Measurements from ENCODE around the gene ZNF532.
"Not testable (repeated sequence)": the region's sequence is repeated elsewhere in the genome, so short reads cannot be mapped to it uniquely, and the experiment has no call there.

The ZNF532 gene

DNA sequence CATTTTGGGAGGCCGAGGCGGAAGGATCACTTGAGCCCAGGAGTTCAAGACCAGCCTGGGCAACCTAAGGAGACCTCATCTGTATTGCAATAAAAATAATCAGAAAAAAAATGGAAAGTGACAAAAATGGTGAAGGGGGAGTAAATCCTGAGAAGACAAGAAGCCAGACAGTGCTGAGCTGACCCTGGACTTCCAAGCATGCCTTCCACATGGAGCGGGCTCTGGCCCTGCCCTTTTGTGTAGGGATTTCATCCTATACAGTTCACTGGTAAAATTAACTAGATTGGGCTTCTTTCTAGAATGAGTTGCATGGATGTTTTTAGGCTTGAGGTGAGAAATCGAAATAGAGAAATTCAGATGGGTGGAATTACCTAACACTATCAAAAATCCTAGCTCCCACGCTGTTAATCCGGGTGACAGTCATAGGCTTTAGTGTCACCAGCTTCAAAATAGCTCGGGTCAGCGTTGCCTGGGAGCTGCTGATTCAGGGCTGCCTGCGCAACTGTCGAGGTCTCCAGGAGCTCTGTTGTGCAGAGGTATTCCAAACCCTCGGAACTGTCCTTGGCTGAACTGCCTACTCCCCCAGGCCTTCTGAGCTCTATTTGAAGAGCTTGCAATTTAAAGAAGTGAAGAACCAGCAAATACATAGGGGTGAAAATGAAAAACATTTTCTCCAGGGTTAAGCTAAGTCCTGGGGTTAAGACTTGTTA lies 21.5 kb upstream of the ZNF532 start:
- DNase-seq (ENCODE audit: low spot score): no peak
- Mint-ChIP-seq H3K27ac (no peak overlapping the region), H3K27me3 (ENCODE audit: low read depth) (peaks cover 40% of the 10 kb centered on the region), H3K36me3 (ENCODE audit: low read depth) (no peaks in the 10 kb centered on the region), H3K4me1 (ENCODE audit: low read depth) (no peaks in the 10 kb centered on the region), H3K4me3 (no peak overlapping the region), H3K9me3 (no peaks in the 10 kb centered on the region)

DNA sequence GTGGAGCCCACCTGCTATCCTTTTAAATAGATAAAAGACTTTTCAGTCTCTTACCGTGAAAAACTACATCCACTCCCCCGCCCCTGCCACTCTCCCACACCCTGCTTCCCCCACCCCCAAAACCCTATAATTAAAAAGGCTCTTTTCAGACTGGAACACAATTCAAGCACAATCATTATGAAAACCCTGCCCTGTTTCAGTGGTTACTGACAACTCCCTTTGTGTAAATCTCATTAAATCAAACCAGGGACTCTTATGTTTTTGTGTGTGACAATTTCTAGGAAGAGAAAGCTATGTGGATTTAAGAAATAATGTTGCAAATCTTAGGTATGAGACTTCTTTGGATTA lies 21.0 kb upstream of the ZNF532 start:
- Mint-ChIP-seq H3K4me1 (ENCODE audit: low read depth) (no peaks in the 10 kb centered on the region), H3K9me3 (peaks cover 4% of the 10 kb centered on the region), H3K36me3 (ENCODE audit: low read depth) (no peaks in the 10 kb centered on the region), H3K4me3 (no peak overlapping the region), H3K27ac (no peak overlapping the region), H3K27me3 (ENCODE audit: low read depth) (peaks cover 46% of the 10 kb centered on the region)
- DNase-seq (ENCODE audit: low spot score): no peak

DNA sequence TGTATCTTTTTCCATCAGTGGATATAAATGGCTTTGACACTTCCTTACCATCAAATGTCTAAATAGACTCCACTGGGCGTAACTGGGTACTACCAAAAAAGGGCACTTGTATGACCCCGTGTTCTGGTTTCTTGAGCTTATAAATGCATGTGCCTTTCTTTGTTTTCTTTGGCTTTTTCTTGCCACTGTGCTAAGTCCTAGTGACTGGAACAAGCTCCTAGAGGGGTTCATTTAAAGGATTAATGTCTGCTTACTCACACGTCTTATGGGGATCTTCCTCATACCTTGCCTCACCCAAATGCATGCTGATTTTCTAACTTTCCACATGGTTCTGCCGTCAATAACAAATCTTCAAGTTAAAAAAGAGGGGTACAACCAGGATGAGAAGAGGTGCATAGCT lies 19.8 kb upstream of the ZNF532 start:
- H3K27ac Mint-ChIP-seq: no peak overlapping the region
- H3K36me3 Mint-ChIP-seq (ENCODE audit: low read depth): no peaks in the 10 kb centered on the region
- DNase-seq (ENCODE audit: low spot score): no peak
- peaks cover 6% of the 10 kb centered on the region for H3K9me3 Mint-ChIP-seq
- H3K4me1 Mint-ChIP-seq (ENCODE audit: low read depth): no peaks in the 10 kb centered on the region
- peaks cover 48% of the 10 kb centered on the region for H3K27me3 Mint-ChIP-seq (ENCODE audit: low read depth)
- H3K4me3 Mint-ChIP-seq: no peak overlapping the region

DNA sequence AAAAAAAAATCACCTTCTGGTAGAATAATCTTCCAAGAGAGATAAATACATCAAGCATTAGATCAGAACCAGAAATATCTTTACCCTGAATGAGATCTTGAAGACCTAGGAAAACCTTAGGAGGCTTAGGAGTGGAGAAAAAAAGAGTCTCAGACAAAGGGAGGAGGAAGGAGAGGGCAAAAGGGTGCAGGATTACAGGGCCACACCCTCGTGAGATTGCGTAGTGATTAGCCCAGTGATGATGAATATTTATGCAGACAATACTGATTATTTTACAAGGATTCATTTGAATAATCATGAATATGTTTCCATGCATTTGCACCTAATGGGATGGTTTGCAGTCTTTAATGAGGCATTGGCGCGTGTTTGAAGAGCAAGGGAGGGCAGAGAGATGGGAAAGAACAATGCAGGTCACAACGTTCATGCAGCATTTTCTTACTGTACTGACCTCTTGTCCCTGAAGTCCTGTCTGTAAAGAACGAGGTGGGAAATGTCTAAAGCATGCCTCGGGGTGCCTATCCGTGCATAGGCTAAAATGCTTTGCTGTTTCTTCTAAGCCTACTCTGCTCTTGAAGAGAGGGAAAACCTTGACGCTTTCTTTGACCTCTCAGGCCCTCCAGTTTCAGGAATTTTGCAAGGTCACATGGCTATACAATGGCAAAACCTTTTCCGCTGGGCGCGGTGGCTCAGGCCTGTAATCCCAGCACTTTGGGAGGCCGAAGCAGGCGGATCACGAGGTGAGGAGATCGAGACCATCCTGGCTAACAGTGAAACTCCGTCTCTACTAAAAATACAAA lies 18.6 kb upstream of the ZNF532 start:
- Mint-ChIP-seq H3K4me1 (ENCODE audit: low read depth) (no peaks in the 10 kb centered on the region), H3K27me3 (ENCODE audit: low read depth) (peaks cover 49% of the 10 kb centered on the region), H3K4me3 (no peak overlapping the region), H3K36me3 (ENCODE audit: low read depth) (no peaks in the 10 kb centered on the region), H3K27ac (no peak overlapping the region), H3K9me3 (peaks cover 6% of the 10 kb centered on the region)
- no peak for DNase-seq (ENCODE audit: low spot score)

DNA sequence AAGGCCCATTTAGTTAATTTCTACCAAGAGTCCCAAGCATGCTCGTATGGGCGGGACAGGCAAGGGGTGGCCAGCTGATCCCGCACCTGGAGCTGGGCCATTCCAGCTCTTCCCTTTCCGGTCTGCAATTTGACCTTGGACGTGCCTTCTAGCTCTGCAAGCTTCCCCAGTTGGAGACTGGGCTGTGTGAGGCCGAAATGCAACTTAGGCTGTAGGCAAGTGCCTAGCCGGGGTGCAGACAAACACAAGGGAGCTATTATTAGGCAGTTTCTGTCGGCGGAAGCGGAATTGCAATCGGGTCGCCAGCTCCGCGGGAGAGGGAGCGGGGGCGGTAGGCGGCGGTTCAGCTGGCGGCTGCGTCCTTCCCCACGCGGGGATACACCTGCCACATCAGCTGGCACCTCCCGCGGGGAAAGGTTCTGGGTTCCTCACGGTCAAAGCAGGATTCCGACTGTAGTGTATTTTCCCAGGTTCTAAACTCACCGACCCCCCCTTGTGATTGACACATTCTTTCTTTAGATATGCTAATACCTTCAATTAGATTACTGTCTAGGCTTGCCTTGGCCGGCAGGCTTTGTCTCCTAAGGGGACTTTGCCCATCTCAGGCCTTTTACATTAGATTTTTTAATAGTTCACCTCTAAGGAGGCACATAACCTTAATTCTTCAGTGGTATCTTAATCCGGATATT lies 17.1 kb upstream of the ZNF532 start:
- peaks cover 43% of the 10 kb centered on the region for H3K27me3 Mint-ChIP-seq (ENCODE audit: low read depth)
- H3K4me3 Mint-ChIP-seq: no peak overlapping the region
- H3K4me1 Mint-ChIP-seq (ENCODE audit: low read depth): no peaks in the 10 kb centered on the region
- no peaks in the 10 kb centered on the region for H3K36me3 Mint-ChIP-seq (ENCODE audit: low read depth)
- H3K9me3 Mint-ChIP-seq: peaks cover 6% of the 10 kb centered on the region
- DNase-seq (ENCODE audit: low spot score): no peak
- H3K27ac Mint-ChIP-seq: no peak overlapping the region

DNA sequence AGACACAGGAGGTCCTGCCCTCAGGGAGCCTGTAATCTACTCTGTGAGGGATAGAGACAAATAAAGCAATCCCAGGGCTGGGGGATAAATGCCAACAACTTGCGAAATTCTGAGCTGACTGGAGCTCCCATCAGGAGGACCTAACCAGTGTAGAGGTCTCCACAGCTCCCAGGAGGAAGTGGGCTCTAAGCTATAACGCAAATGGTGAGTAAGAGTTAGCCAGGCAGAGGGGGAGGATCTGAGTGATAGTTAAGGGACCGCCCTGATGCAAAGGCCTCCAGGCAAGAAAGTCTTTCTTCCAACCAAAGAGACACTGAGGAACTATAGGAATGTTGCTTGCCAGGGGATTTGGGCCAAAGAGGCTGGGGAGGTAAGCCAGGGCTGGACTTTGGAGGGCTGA lies 16.0 kb upstream of the ZNF532 start:
- H3K27me3 Mint-ChIP-seq (ENCODE audit: low read depth): peaks cover 46% of the 10 kb centered on the region
- H3K4me3 Mint-ChIP-seq: no peak overlapping the region
- no peak overlapping the region for H3K27ac Mint-ChIP-seq
- no peaks in the 10 kb centered on the region for H3K36me3 Mint-ChIP-seq (ENCODE audit: low read depth)
- no peaks in the 10 kb centered on the region for H3K4me1 Mint-ChIP-seq (ENCODE audit: low read depth)
- peaks cover 6% of the 10 kb centered on the region for H3K9me3 Mint-ChIP-seq
- no peak for DNase-seq (ENCODE audit: low spot score)

DNA sequence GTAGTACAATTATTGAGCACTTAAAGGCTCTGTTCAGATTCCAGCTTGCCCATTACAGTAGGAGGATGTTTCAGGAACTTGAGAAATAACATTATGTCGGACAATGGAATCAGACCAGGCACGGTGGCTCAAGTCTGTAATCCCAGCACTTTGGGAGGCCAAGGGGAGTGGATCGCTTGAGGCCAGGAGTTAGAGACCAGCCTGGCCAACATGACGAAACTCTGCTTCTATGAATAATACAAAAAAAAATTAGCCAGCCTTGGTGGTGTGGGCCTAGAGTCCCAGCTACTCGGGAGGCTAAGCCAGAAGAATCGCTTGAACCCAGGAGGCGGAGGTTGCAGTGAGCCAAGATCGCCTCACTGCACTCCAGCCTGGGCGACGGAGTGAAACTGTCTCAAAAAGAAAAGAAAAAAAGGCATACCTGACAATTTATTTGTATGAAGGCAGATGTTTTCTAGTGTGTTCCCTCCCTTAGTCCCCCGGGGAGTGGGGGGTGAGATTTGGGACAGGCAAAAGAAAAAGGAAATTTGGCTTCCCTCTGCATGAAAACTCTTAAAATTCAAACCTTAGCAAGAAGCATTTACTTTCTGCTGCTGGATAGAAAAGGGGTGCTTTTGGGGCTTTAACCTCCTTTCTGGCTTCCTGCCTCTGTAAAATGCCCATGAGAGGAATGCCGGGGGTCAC lies 13.7 kb upstream of the ZNF532 start:
- peaks cover 6% of the 10 kb centered on the region for H3K9me3 Mint-ChIP-seq
- H3K4me1 Mint-ChIP-seq (ENCODE audit: low read depth): no peaks in the 10 kb centered on the region
- peaks cover 32% of the 10 kb centered on the region for H3K27me3 Mint-ChIP-seq (ENCODE audit: low read depth)
- DNase-seq (ENCODE audit: low spot score): no peak
- no peak overlapping the region for H3K27ac Mint-ChIP-seq
- H3K36me3 Mint-ChIP-seq (ENCODE audit: low read depth): no peaks in the 10 kb centered on the region
- no peak overlapping the region for H3K4me3 Mint-ChIP-seq

DNA sequence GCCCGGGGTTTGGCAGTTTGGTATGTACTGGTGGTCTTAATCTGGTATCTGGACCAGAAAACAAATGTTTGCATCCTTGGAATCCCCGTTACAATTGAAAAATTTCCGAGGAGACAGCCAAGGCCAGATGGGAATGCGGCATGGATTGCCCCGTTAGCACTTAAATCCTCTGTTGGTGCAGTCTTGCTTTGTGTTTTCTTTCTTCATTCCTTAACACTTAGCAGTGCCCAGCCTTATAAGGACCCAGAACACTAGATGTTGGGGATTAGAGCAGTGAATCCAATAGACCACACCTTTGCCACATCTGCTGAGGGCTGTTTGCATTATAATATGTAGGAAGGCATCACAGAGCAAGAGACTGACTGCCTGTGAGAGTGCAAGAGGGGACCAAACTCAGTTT lies 12.8 kb upstream of the ZNF532 start:
- H3K36me3 Mint-ChIP-seq (ENCODE audit: low read depth): no peaks in the 10 kb centered on the region
- H3K9me3 Mint-ChIP-seq: peaks cover 6% of the 10 kb centered on the region
- no peak overlapping the region for H3K27ac Mint-ChIP-seq
- H3K4me3 Mint-ChIP-seq: no peak overlapping the region
- peaks cover 27% of the 10 kb centered on the region for H3K27me3 Mint-ChIP-seq (ENCODE audit: low read depth)
- no peak for DNase-seq (ENCODE audit: low spot score)
- H3K4me1 Mint-ChIP-seq (ENCODE audit: low read depth): no peaks in the 10 kb centered on the region

DNA sequence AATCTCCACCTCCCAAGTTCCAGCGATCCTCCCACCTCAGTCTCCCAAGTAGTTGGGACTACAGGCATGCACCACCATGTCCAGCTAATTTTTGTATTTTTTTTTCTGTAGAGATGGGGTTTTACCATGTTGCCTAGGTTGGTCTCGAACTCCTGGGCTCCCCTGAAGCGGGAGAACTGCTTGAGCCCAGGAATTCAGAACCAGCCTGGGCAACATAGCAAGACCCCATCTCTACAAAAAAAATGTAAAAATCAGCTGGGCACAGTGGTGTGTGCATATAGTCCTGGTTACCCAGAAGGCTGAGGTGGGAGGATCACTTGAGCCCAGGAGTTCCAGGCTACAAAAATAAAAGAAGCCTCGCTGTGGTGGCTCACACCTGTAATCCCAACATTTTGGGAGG lies 12.0 kb upstream of the ZNF532 start:
- Mint-ChIP-seq H3K4me1 (ENCODE audit: low read depth) (no peaks in the 10 kb centered on the region), H3K36me3 (ENCODE audit: low read depth) (no peaks in the 10 kb centered on the region), H3K9me3 (peaks cover 6% of the 10 kb centered on the region), H3K27ac (no peak overlapping the region), H3K4me3 (no peak overlapping the region), H3K27me3 (ENCODE audit: low read depth) (peaks cover 20% of the 10 kb centered on the region)
- no peak for DNase-seq (ENCODE audit: low spot score)

DNA sequence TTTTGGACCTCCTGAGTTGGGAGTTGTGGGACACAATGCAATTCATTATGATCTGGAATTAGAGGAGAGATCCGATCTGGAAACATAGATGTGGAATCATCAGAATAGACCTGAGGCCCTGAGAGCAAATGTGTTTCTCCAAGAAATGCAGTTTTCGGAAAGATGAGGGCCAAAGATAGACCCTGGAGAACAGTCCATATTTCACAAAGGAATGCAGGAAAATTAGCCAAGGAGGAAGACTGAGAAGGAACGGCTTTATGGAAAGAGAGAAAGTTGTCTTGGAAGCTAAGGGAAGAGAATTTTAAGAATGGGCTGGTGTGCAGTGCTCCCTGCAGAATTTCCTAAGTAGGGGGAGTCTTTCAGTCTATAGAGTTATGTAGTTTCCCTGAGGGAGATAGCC lies 11.1 kb upstream of the ZNF532 start:
- no peak for DNase-seq (ENCODE audit: low spot score)
- Mint-ChIP-seq H3K36me3 (ENCODE audit: low read depth) (no peaks in the 10 kb centered on the region), H3K4me1 (ENCODE audit: low read depth) (no peaks in the 10 kb centered on the region), H3K27ac (no peak overlapping the region), H3K9me3 (peaks cover 2% of the 10 kb centered on the region), H3K27me3 (ENCODE audit: low read depth) (peaks cover 13% of the 10 kb centered on the region), H3K4me3 (no peak overlapping the region)

DNA sequence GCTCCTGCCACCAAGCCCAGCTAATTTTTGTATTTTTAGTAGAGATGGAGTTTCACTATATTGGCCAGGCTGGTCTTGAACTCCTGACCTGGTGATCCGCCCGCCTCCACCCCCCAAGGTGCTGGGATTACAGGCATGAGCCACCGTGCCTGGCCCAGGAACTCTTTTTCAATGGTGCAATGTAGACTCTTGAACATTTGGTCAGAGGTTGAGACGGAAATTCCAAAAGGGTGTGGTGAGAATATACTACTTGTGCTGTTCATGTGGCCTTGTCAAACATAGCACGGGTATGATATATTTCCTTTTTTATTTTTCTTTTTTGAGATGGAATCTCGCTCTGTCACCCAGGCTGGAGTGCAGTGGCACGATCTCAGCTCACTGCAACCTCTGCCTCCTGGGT lies 9.2 kb upstream of the ZNF532 start:
- not testable (repeated sequence) for H3K9me3 Mint-ChIP-seq; H3K36me3 Mint-ChIP-seq (ENCODE audit: low read depth); H3K4me1 Mint-ChIP-seq (ENCODE audit: low read depth); H3K4me3 Mint-ChIP-seq; H3K27ac Mint-ChIP-seq; DNase-seq (ENCODE audit: low spot score)
- peaks cover 21% of the 10 kb centered on the region for H3K27me3 Mint-ChIP-seq (ENCODE audit: low read depth)

DNA sequence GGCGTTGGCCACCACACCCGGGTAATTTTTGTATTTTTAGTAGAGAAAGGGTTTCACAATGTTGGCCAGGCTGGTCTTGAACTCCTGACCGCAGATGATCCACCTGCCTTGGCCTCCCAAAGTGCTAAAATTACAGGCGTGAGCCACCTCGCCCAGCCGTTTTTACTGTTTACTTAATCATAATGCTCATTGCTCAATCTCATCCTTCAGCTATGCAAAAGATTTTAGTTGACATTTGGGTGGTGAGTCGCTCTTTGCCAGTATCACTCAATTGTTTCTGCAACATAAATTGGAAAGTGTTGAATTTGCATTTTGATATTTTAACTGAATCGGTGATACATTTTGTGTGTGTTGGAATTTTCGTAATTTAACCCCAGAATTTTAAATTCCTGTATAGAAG lies 7.8 kb upstream of the ZNF532 start:
- no peaks in the 10 kb centered on the region for H3K36me3 Mint-ChIP-seq (ENCODE audit: low read depth)
- H3K4me3 Mint-ChIP-seq: no peak overlapping the region
- peaks cover 32% of the 10 kb centered on the region for H3K27me3 Mint-ChIP-seq (ENCODE audit: low read depth)
- no peak for DNase-seq (ENCODE audit: low spot score)
- no peak overlapping the region for H3K27ac Mint-ChIP-seq
- no peaks in the 10 kb centered on the region for H3K4me1 Mint-ChIP-seq (ENCODE audit: low read depth)
- H3K9me3 Mint-ChIP-seq: no peaks in the 10 kb centered on the region

DNA sequence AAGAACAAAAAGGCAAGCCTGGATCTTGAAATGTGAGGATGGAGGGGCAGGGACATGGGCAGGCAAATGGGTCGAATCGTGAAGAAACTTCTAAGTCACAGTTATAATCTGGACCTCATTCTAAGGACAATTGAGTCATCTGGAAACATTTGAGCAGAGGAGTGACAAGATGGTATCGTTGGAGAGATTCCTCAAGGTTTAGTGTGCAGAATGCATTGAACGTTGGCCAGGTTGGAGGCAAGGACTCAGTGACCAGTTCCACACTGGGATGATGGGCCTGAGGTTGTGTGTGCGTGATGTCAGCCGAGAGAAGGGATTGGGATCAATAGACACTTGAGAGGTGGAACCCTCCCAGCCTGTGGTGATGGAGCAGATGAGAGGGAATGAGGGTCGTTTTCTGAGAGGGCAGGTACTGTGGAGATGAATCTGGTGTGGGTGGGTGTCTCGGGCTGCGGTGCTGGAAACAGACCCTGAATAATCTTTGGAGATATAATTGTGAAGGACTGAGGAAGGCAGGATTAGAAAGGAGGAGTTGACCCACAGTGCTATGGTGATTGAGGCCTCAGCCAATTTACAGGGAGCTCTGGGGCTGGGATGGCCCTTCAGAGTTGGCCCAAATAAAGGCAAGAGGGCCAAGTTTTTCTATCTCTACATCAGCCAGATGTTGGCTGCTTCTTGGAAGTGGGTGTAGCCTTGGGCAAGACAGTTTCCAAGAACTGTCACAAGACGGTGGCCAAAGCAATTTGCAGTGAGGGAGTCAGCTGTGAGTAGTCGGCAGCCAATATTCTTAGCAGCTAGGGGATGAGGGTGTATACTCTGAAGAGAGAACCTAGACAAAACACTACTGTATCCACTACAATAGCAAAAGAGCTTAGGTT lies 5.8 kb upstream of the ZNF532 start:
- Mint-ChIP-seq H3K4me1 (ENCODE audit: low read depth) (peaks cover 4% of the 10 kb centered on the region), H3K27me3 (ENCODE audit: low read depth) (peaks cover 40% of the 10 kb centered on the region), H3K27ac (no peak overlapping the region), H3K4me3 (no peak overlapping the region), H3K9me3 (no peaks in the 10 kb centered on the region), H3K36me3 (ENCODE audit: low read depth) (no peaks in the 10 kb centered on the region)
- no peak for DNase-seq (ENCODE audit: low spot score)
